Peyer's patch (tissue), 4 donors: Measurements from ENCODE around the gene WDFY4. TPM values are rescaled to one million over a fixed set of nuclear protein-coding genes. Genes with fewer than 3 reads are reported as not detected.

Experiments
- DNase-seq, 3 donors: peaks; one replicate each; pipeline ENCODE4 v3.0.0-alpha.2; 2017 to 2019
- H3K27ac ChIP-seq, 4 donors: fragments of 200-600 bp; sonication (generic); one replicate each; pipeline ENCODE4 v1.5.1; 2016 to 2019
- H3K27me3 ChIP-seq, 2 donors: fragments of 200-600 bp; sonication (generic); one replicate each; pipeline ENCODE4 v1.5.1; 2019
- H3K36me3 ChIP-seq, 3 donors: fragments of 200-600 bp; sonication (generic); one replicate each; pipeline ENCODE4 v1.5.1; 2016 to 2019
- H3K4me1 ChIP-seq, 4 donors: fragments of 200-600 bp; sonication (generic); one replicate each; pipeline ENCODE4 v1.5.1; 2016 to 2019
- H3K4me3 ChIP-seq, 4 donors: fragments of 200-600 bp; sonication (generic); 1 replicate in 3 of 4; 2 replicates in 1 of 4; pipeline ENCODE4 v1.5.1; 2016 to 2019; ENCODE audit warnings: mild to moderate bottlenecking in 1 of 4
- H3K9me3 ChIP-seq, 4 donors: fragments of 200-600 bp; sonication (generic); one replicate each; pipeline ENCODE4 v1.5.1; 2016 to 2019; ENCODE audit warnings: mild to moderate bottlenecking in 1 of 4
- CTCF ChIP-seq, 6 experiments: fragments of 450-650 bp in 4 of 6; fragments of 200-600 bp in 2 of 6; sonication (generic) in 1 of 6; IDR thresholded peaks; one replicate each; pipeline ENCODE4 v1.5.1; 2017 to 2019; ENCODE audit warnings: antibody characterized with exemption in 6 of 6, mild to moderate bottlenecking in 3 of 6, moderate library complexity in 1 of 6
- POLR2A ChIP-seq, 2 donors: fragments of 450-650 bp; IDR thresholded peaks; one replicate each; pipeline ENCODE4 v1.5.1; 2017; ENCODE audit warnings: antibody characterized with exemption in 2 of 2, mild to moderate bottlenecking in 2 of 2, moderate library complexity in 2 of 2
- total RNA-seq, 4 donors: library from RNA; depleted of rRNA; stranded (reverse); fragments of >200 nt; gene quantifications; one replicate each; pipeline ENCODE4 v1.1.0, GENCODE V29; 2016

WDFY4 gene
- total RNA-seq, 4 donors from 2014 or later = 0.53 to 102 (median 4.6) TPM

GRCh38 chr10:48907730-48908129 lies 223.1 kb downstream of the WDFY4 start:
- no peak overlapping the region for H3K27ac ChIP-seq
- H3K27me3 ChIP-seq = no peaks in the 10 kb centered on the region
- H3K4me3 ChIP-seq = no peak overlapping the region
- no peak for DNase-seq
- no peaks in the 10 kb centered on the region for H3K36me3 ChIP-seq
- H3K4me1 ChIP-seq = no peaks in the 10 kb centered on the region
- H3K9me3 ChIP-seq = no peaks in the 10 kb centered on the region
- TF ChIP-seq POLR2A (IDR thresholded peaks at IDR 0.05) (no peak), CTCF (IDR thresholded peaks at IDR 0.05) (no peak)

- no peaks in the 10 kb centered on the region for H3K9me3 ChIP-seq
- TF ChIP-seq CTCF (IDR thresholded peaks at IDR 0.05) (no peak), POLR2A (IDR thresholded peaks at IDR 0.05) (no peak)
- no peaks in the 10 kb centered on the region for H3K4me1 ChIP-seq
- no peaks in the 10 kb centered on the region for H3K27me3 ChIP-seq
- H3K4me3 ChIP-seq = no peak overlapping the region
- H3K36me3 ChIP-seq = no peaks in the 10 kb centered on the region
- no peak for DNase-seq
- no peak overlapping the region for H3K27ac ChIP-seq
These were observed 225.9 kb downstream of the WDFY4 start for GRCh38 chr10:48910548-48910947.

- no peaks in the 10 kb centered on the region for H3K9me3 ChIP-seq
- no peaks in the 10 kb centered on the region for H3K36me3 ChIP-seq
- TF ChIP-seq POLR2A (IDR thresholded peaks at IDR 0.05) = no peak
- no peak for TF ChIP-seq CTCF (IDR thresholded peaks at IDR 0.05)
- H3K4me1 ChIP-seq = no peaks in the 10 kb centered on the region
- H3K27me3 ChIP-seq = no peaks in the 10 kb centered on the region
- no peak overlapping the region for H3K4me3 ChIP-seq
- DNase-seq = no peak
- no peak overlapping the region for H3K27ac ChIP-seq
These were observed 229.0 kb downstream of the WDFY4 start for GRCh38 chr10:48913674-48914073.

GRCh38 chr10:48923748-48924147 lies 239.1 kb downstream of the WDFY4 start:
- Histone ChIP-seq H3K36me3 (no peaks in the 10 kb centered on the region), H3K4me3 (no peak overlapping the region), H3K9me3 (no peaks in the 10 kb centered on the region), H3K27ac (no peak overlapping the region), H3K4me1 (no peaks in the 10 kb centered on the region), H3K27me3 (no peaks in the 10 kb centered on the region)
- TF ChIP-seq POLR2A (IDR thresholded peaks at IDR 0.05) (no peak), CTCF (IDR thresholded peaks at IDR 0.05) (no peak)
- no peak for DNase-seq

GRCh38 chr10:48924988-48925387 lies 240.3 kb downstream of the WDFY4 start:
- Histone ChIP-seq H3K36me3 (no peaks in the 10 kb centered on the region), H3K4me1 (no peaks in the 10 kb centered on the region), H3K27ac (no peak overlapping the region), H3K4me3 (no peak overlapping the region), H3K9me3 (no peaks in the 10 kb centered on the region), H3K27me3 (no peaks in the 10 kb centered on the region)
- TF ChIP-seq CTCF (IDR thresholded peaks at IDR 0.05) (no peak), POLR2A (IDR thresholded peaks at IDR 0.05) (no peak)
- DNase-seq = no peak

GRCh38 chr10:48926255-48926654 lies 241.6 kb downstream of the WDFY4 start:
- no peak for DNase-seq
- no peaks in the 10 kb centered on the region for H3K4me1 ChIP-seq
- no peaks in the 10 kb centered on the region for H3K27me3 ChIP-seq
- no peak for TF ChIP-seq CTCF (IDR thresholded peaks at IDR 0.05)
- H3K9me3 ChIP-seq = no peaks in the 10 kb centered on the region
- H3K27ac ChIP-seq = no peak overlapping the region
- no peak overlapping the region for H3K4me3 ChIP-seq
- no peaks in the 10 kb centered on the region for H3K36me3 ChIP-seq
